Skeletal muscle satellite cell (primary cell): Measurements from ENCODE around the gene GOLGA2.

ENCODE experiments used
- H3K27me3 ChIP-seq: 2 replicates; pipeline ENCODE4 v1.7.0; 2013; ENCODE audit warnings: low read length; ENCODE audit not compliant: control insufficient read depth, insufficient read depth
- H3K36me3 ChIP-seq: 2 replicates; pipeline ENCODE4 v1.7.0; 2013; ENCODE audit warnings: mild to moderate bottlenecking, control low read depth, low read length; ENCODE audit not compliant: insufficient read depth
- H3K4me1 ChIP-seq: 2 replicates; pipeline ENCODE4 v1.7.0; 2013; ENCODE audit warnings: low read length; ENCODE audit not compliant: control insufficient read depth, insufficient read depth
- H3K4me2 ChIP-seq: 2 replicates; pipeline ENCODE4 v1.7.0; 2013; ENCODE audit warnings: mild to moderate bottlenecking, low read length
- H3K4me3 ChIP-seq: 2 replicates; pipeline ENCODE4 v1.7.0; 2013; ENCODE audit warnings: low read length
- H3K9ac ChIP-seq: 2 replicates; pipeline ENCODE4 v1.7.0; 2013; ENCODE audit warnings: mild to moderate bottlenecking, low read depth, low read length, moderate library complexity
- H3K9me3 ChIP-seq: replicated peaks from 2 replicates; pipeline ENCODE4 v1.7.0; 2013; ENCODE audit warnings: mild to moderate bottlenecking, control low read depth, low read length

The GOLGA2 gene

DNA sequence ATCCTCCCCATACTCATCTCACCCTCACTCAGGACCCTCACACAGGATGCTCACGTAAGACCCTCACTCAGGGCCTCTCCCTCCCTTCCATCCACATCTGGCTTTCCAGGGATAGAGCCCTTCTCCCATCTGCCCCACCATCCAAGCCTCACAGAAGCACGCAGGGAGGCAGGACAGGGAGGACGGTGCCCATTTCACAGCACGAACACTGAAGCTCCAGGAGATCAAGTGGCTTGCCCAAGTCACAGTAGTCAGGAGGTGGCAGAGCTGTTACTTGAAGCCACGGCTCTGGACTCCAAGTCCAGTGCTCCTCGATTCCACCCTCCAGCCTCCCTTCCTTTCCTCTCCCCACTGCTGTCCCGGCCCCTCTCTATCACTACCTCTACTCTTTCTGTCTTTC lies 50.9 kb downstream of the GOLGA2 start:
- no peaks in the 10 kb centered on the region for H3K9me3 ChIP-seq
- H3K27me3 ChIP-seq, result peaks cover 18% of the 10 kb centered on the region
- H3K36me3 ChIP-seq, result no peaks in the 10 kb centered on the region
- no peak overlapping the region for H3K4me2 ChIP-seq
- H3K4me3 ChIP-seq, result no peak overlapping the region
- H3K9ac ChIP-seq, result no peak overlapping the region
- H3K4me1 ChIP-seq, result no peaks in the 10 kb centered on the region

DNA sequence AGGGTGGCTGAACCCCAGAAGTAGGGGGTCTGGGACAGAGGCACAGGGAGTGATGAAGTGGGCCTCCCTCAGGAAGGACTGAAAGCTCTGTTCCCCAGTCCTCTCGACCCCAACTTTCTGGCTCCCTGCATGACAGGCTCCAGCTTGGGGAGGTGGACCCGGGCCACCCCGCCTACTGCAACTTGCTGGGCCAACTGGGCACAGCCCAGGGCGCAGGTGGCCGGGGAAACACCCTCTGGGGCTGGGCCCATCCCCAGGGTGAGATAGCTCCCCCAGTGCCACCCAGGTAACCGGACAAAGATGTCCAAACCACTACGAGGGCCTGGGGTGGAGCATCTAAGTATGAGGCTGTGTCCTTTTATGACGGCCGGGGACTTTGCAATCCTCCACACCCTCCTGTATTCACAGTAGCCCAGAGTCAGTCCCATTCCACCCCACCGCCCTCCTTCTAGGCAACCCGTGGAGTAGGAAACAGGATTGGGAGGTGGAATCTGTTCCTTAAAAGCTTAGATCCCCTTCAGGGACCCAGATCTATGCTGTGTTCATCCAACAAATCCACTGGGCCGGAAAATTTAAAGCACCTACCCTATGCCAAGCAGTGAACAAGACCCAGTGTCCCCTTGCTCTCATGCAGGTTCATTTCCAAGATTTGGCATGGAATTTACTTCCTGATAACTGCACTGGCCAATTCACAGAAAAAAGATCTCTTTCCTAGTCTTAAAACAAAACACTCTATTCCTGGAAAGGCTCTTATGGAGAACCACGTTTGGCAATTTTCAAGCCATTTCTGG lies 52.7 kb downstream of the GOLGA2 start:
- H3K27me3 ChIP-seq, result peaks cover 18% of the 10 kb centered on the region
- H3K4me2 ChIP-seq, result no peak overlapping the region
- no peaks in the 10 kb centered on the region for H3K9me3 ChIP-seq
- H3K36me3 ChIP-seq, result no peaks in the 10 kb centered on the region
- H3K4me1 ChIP-seq, result peaks cover 10% of the 10 kb centered on the region
- H3K9ac ChIP-seq, result no peak overlapping the region
- H3K4me3 ChIP-seq, result no peak overlapping the region

DNA sequence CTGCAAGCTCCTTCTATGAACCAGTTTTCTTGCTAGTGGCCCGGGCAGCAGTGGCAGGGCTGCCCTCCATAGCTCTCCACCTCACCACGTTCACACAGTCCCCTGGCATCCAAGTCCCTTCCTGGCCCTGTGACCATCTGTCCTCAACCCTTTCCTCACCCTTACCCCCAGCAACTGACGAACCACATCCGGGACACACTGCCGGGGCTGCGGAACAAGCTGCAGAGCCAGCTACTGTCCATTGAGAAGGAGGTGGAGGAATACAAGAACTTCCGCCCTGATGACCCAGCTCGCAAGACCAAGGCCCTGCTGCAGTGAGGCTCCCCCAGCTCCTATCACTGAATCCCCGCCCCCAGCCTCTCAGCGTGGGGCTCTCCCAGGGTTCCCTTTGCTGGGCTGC lies 53.8 kb downstream of the GOLGA2 start:
- Histone ChIP-seq H3K36me3 (no peaks in the 10 kb centered on the region), H3K4me3 (no peak overlapping the region), H3K9ac (no peak overlapping the region), H3K9me3 (no peaks in the 10 kb centered on the region), H3K27me3 (peaks cover 18% of the 10 kb centered on the region), H3K4me2 (no peak overlapping the region), H3K4me1 (peaks cover 12% of the 10 kb centered on the region)

DNA sequence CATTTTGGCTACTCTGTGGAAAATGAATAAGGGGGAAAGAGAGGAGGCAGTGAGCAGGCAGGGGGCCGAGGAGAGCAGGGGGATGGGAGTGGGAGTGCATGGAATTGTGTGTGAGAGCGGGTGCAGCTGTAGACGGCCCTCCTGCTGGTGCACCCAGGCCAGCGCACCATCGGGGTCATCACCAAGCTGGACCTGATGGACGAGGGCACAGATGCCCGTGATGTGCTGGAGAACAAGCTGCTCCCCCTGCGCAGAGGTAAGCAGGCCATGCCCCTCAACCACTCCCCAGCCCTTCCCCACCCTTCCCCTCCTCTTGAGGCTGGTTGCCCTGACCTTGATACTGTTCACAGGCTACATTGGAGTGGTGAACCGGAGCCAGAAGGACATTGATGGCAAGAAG lies 56.0 kb downstream of the GOLGA2 start:
- no peaks in the 10 kb centered on the region for H3K9me3 ChIP-seq
- H3K4me1 ChIP-seq, result peaks cover 27% of the 10 kb centered on the region
- no peak overlapping the region for H3K4me2 ChIP-seq
- peaks cover 3% of the 10 kb centered on the region for H3K27me3 ChIP-seq
- no peak overlapping the region for H3K4me3 ChIP-seq
- no peaks in the 10 kb centered on the region for H3K36me3 ChIP-seq
- H3K9ac ChIP-seq, result no peak overlapping the region

DNA sequence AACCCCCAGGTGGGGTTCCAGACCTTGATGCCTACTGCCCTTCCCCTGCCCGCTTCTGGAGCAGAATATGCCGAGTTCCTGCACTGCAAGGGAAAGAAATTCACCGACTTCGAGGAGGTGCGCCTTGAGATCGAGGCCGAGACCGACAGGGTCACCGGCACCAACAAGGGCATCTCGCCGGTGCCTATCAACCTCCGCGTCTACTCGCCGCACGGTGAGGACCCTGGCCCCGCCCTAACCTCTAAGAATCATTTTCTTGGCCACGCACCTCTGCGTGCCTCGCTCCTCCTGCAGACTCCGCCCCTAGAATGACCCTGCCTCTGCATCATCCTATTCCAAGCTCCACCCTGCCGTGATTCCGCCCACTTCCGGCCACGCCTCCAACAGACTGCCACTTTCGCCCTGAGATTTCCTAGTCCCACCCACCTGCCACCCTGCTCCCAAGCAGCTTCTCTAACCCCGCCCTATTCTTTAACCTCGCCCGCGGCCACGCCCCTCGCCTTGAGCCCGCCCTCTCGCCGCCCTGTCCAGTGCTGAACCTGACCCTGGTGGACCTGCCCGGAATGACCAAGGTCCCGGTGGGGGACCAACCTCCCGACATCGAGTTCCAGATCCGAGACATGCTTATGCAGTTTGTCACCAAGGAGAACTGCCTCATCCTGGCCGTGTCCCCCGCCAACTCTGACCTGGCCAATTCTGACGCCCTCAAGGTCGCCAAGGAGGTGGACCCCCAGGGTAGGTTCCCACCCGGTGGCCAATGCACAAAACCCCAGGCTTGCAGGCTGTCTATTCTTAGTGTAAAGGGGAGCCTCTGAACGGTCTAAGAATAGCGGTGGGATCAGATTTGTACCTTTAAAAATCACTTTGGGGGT lies 57.1 kb downstream of the GOLGA2 start:
- H3K4me2 ChIP-seq, result peak overlapping the region; percentile 97
- H3K36me3 ChIP-seq, result no peaks in the 10 kb centered on the region
- H3K9ac ChIP-seq, result no peak overlapping the region
- peaks cover 7% of the 10 kb centered on the region for H3K27me3 ChIP-seq
- no peaks in the 10 kb centered on the region for H3K9me3 ChIP-seq
- H3K4me1 ChIP-seq, result peaks cover 31% of the 10 kb centered on the region
- H3K4me3 ChIP-seq, result peak overlapping the region; percentile 70

DNA sequence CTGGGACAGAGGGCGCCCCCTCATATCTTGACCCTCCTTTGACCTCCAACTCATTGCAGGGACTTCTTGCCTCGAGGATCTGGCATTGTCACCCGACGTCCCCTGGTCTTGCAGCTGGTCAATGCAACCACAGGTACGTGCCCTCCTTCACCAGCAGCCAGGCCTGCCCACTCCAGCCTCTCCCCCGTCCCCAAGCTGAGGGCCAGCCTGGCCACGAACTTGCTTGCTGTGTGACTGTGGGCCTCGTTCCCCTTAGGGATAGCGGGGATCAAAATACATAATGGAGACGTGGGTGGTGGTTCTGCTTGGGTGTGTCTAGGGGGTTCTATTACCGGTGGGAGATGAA lies 57.7 kb downstream of the GOLGA2 start:
- no peaks in the 10 kb centered on the region for H3K36me3 ChIP-seq
- peaks cover 31% of the 10 kb centered on the region for H3K4me1 ChIP-seq
- H3K9me3 ChIP-seq, result no peaks in the 10 kb centered on the region
- H3K27me3 ChIP-seq, result peaks cover 11% of the 10 kb centered on the region
- no peak overlapping the region for H3K9ac ChIP-seq
- H3K4me3 ChIP-seq, result peak overlapping the region; percentile 70
- H3K4me2 ChIP-seq, result peak overlapping the region; percentile 97

DNA sequence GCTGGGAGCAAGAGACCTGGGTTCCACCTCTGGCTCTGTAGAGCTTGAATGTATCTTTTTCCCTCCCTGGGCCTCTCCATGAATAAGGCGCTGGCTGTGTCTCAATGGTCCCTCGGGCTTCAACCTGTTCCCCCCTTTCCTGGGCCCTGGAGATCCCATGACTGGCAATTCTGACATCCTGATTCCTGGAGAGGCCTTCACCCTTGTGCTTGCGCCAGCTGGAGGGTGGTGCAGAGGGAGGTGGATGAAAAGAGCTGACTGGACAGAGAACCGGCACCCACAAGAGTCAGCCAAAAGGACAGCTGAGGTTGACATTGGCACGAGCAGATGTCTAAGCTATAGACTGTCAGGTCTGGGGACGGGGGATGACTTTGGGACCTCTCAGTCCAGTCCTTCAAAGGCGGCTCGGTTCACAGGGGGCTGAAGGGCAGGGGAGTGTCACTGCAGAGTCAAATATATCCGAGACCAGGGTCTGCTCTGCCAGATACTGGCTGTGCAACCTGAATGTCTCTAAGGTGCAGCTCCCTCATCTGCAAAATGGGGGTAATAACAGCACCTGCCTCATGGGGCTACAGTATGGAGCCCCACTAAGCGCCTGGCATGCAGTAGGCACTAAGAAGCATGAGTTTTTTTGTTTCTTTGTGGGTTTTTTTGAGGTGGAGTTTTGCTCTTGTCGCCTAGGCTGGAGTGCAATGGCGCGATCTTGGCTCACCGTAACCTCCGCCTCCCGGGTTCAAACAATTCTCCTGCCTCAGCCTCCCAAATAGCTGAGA lies 58.8 kb downstream of the GOLGA2 start:
- Histone ChIP-seq H3K36me3 (no peaks in the 10 kb centered on the region), H3K9ac (no peak overlapping the region), H3K27me3 (peaks cover 19% of the 10 kb centered on the region), H3K4me3 (no peak overlapping the region), H3K4me1 (peaks cover 31% of the 10 kb centered on the region), H3K9me3 (no peaks in the 10 kb centered on the region), H3K4me2 (no peak overlapping the region)

DNA sequence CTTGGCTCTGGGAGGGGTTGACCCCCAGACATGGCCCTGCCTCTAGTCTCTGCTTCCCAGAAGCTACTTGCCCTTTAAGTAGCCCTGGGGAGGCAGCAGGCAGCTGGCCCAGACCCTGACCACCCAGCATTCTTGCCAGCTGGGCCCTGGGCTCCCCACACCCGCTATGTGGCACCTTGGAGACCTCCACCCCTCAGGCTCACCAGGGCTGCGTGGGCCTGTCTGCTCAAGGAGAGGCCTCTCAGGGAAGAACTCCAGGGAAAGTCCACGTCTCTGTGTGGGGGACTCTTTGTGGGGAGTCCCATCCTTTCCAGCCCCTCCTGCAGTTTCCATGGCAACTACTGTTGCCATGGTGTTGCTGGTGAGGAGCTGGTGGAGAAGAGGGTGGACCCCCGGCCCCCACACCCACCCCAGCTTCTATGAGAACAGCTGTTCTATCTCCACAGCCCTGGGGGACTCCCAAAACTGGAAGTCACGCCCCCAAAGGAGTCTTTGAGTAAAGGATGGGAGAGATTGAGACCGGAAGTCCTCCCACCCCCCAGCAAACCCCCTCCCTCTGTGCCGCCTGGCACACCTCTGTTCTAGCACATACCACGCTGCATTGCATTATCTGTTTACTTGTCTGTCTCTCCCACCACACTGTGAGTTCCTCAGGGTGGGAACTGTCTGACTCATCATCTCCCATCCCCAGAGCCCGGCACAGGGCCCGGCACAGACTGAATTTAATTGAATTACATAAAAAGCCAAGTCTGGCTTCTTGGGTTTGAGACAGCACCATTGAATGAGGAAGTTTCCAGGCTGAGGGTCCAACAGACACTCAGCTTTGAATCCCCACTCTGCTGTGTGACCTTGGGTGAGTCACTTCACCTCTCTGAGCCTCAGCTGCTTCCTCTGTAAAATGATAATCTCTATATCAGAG lies 60.1 kb downstream of the GOLGA2 start:
- Histone ChIP-seq H3K9me3 (no peaks in the 10 kb centered on the region), H3K4me2 (no peak overlapping the region), H3K4me3 (no peak overlapping the region), H3K4me1 (peaks cover 31% of the 10 kb centered on the region), H3K27me3 (peaks cover 30% of the 10 kb centered on the region), H3K36me3 (no peaks in the 10 kb centered on the region), H3K9ac (no peak overlapping the region)

DNA sequence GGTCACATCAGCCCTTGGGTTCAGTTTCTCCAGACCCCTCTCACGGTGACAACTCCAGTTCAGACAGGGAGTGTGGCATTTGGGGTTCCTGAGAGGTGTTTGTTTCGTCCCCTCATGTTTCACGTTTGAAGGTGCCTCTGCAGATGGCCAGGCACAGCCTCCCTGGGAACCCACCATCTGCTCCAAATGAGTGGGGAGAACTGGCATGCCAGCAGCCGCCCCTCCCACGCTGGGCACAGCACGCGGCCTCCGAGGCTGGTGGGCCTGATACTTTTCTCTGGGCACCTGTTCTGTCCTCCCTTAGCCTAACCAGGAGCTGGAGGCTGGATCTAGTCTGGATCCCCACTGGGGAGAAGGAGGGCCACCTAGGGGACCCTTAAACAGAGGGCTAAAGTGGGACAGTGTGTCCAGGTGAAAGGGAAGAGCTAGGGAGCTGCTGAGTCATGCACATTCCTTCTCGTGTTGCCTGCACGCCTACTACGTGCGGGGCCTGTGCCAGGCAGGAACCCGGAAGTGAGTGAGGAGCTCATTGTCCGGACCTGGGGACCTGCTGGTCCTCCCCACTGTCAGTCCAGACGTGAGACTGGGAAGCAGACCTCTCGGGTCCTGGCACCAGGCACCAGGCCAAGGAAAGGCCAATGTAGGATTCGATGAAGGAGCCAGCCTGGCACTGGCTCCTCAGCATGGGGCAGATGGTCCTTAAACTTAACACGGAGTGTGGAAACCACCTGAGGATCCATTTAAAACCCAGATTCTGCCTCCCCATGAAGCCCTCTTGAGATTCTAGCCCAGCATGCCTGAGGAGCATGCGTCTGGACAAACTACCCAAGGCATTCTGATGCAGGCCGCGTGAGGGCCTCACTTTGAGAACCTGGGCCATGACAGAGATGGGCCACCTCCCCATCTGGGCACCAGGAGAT lies 61.0 kb downstream of the GOLGA2 start:
- H3K4me1 ChIP-seq, result peaks cover 31% of the 10 kb centered on the region
- no peak overlapping the region for H3K9ac ChIP-seq
- H3K36me3 ChIP-seq, result no peaks in the 10 kb centered on the region
- H3K27me3 ChIP-seq, result peaks cover 33% of the 10 kb centered on the region
- H3K9me3 ChIP-seq, result no peaks in the 10 kb centered on the region
- H3K4me3 ChIP-seq, result no peak overlapping the region
- no peak overlapping the region for H3K4me2 ChIP-seq
